Nephron (organoid): ENCODE results near the gene DFFA.
A peak's percentile ranks its signal among the peaks of the same experiment; 100 is the strongest.
"Not testable (repeated sequence)": the region's sequence is repeated elsewhere in the genome, so short reads cannot be mapped to it uniquely, and the experiment has no call there.

Source experiments
- H3K27ac Mint-ChIP-seq, 3 experiments: 2 replicates each; pipeline ENCODE4 v1.8.0; 2020; ENCODE audit warnings: mixed read lengths in 3 of 3, mild to moderate bottlenecking in 2 of 3, moderate library complexity in 1 of 3
- H3K27me3 Mint-ChIP-seq: 2 replicates; pipeline ENCODE4 v1.8.0; 2021; ENCODE audit warnings: low read depth, mild to moderate bottlenecking, moderate library complexity, mixed read lengths
- H3K36me3 Mint-ChIP-seq: 2 replicates; pipeline ENCODE4 v1.8.0; 2020; ENCODE audit warnings: low read depth, mixed read lengths
- H3K4me1 Mint-ChIP-seq: 2 replicates; pipeline ENCODE4 v1.8.0; 2020; ENCODE audit warnings: mixed read lengths
- H3K4me3 Mint-ChIP-seq, 3 experiments: 2 replicates each; pipeline ENCODE4 v1.8.0; 2020; ENCODE audit warnings: mild to moderate bottlenecking in 3 of 3, mixed read lengths in 3 of 3, moderate library complexity in 2 of 3
- H3K9me3 Mint-ChIP-seq: 2 replicates; pipeline ENCODE4 v1.8.0; 2020; ENCODE audit warnings: mixed read lengths
- CTCF ChIP-seq, 3 experiments: fragments of 200-600 bp; sonication (generic); IDR thresholded peaks; one replicate each; pipeline ENCODE4 v1.5.0; 2021; ENCODE audit warnings: antibody characterized with exemption in 3 of 3; ENCODE audit not compliant: unreplicated experiment in 3 of 3

DFFA gene

GRCh38 chr1:10467078-10467477, 5.3 kb downstream of the DFFA start:
- H3K4me3 Mint-ChIP-seq = no peak overlapping the region

GRCh38 chr1:10459184-10459583, 13.1 kb downstream of the DFFA start:
- H3K27me3 Mint-ChIP-seq = no peaks in the 10 kb centered on the region
- H3K4me3 Mint-ChIP-seq = no peak overlapping the region
- no peak for TF ChIP-seq CTCF (IDR thresholded peaks at IDR 0.05; ENCODE audit: unreplicated experiment in 3 of 3)
- H3K4me1 Mint-ChIP-seq = peaks cover 6% of the 10 kb centered on the region
- peak overlapping the region in 1 of 3 experiments; percentile 21 for H3K27ac Mint-ChIP-seq
- H3K36me3 Mint-ChIP-seq = peaks cover 44% of the 10 kb centered on the region
- H3K9me3 Mint-ChIP-seq = no peaks in the 10 kb centered on the region

More at GRCh38 chr1:10467078-10467477, 5.3 kb downstream of the DFFA start:
- H3K9me3 Mint-ChIP-seq = no peaks in the 10 kb centered on the region
- H3K36me3 Mint-ChIP-seq = peaks cover 46% of the 10 kb centered on the region
- H3K27me3 Mint-ChIP-seq = no peaks in the 10 kb centered on the region
- H3K27ac Mint-ChIP-seq = no peak overlapping the region
- H3K4me1 Mint-ChIP-seq = no peaks in the 10 kb centered on the region
- TF ChIP-seq CTCF (IDR thresholded peaks at IDR 0.05; ENCODE audit: unreplicated experiment in 3 of 3) = no peak

GRCh38 chr1:10457875-10458274, 14.5 kb downstream of the DFFA start:
- no peak for TF ChIP-seq CTCF (IDR thresholded peaks at IDR 0.05; ENCODE audit: unreplicated experiment in 3 of 3)
- no peak overlapping the region for H3K4me3 Mint-ChIP-seq
- peaks cover 6% of the 10 kb centered on the region for H3K4me1 Mint-ChIP-seq
- no peak overlapping the region for H3K27ac Mint-ChIP-seq
- no peaks in the 10 kb centered on the region for H3K27me3 Mint-ChIP-seq
- peaks cover 37% of the 10 kb centered on the region for H3K36me3 Mint-ChIP-seq
- H3K9me3 Mint-ChIP-seq = no peaks in the 10 kb centered on the region

- H3K36me3 Mint-ChIP-seq = peaks cover 33% of the 10 kb centered on the region
- H3K27me3 Mint-ChIP-seq, H3K9me3 Mint-ChIP-seq, H3K4me1 Mint-ChIP-seq, H3K4me3 Mint-ChIP-seq, H3K27ac Mint-ChIP-seq: not testable (repeated sequence)
Measured at GRCh38 chr1:10457462-10457861, 14.9 kb downstream of the DFFA start.

- H3K27ac Mint-ChIP-seq = peak overlapping the region in 2 of 3 experiments; percentile 52 to 65
- peaks cover 7% of the 10 kb centered on the region for H3K4me1 Mint-ChIP-seq
- no peak overlapping the region for H3K4me3 Mint-ChIP-seq
- H3K36me3 Mint-ChIP-seq = peaks cover 28% of the 10 kb centered on the region
- H3K9me3 Mint-ChIP-seq = no peaks in the 10 kb centered on the region
- no peak for TF ChIP-seq CTCF (IDR thresholded peaks at IDR 0.05; ENCODE audit: unreplicated experiment in 3 of 3)
- H3K27me3 Mint-ChIP-seq = no peaks in the 10 kb centered on the region
Measured at GRCh38 chr1:10456661-10457060, 15.7 kb downstream of the DFFA start.

GRCh38 chr1:10456048-10456447, 16.3 kb downstream of the DFFA start:
- peaks cover 13% of the 10 kb centered on the region for H3K4me1 Mint-ChIP-seq
- H3K4me3 Mint-ChIP-seq = no peak overlapping the region
- H3K36me3 Mint-ChIP-seq = peaks cover 22% of the 10 kb centered on the region
- no peaks in the 10 kb centered on the region for H3K27me3 Mint-ChIP-seq
- no peaks in the 10 kb centered on the region for H3K9me3 Mint-ChIP-seq
- no peak for TF ChIP-seq CTCF (IDR thresholded peaks at IDR 0.05; ENCODE audit: unreplicated experiment in 3 of 3)
- peak overlapping the region in 1 of 3 experiments; percentile 29 for H3K27ac Mint-ChIP-seq
